HG02870 (cell line): ENCODE data around the gene VAV3.

Experiments
- ATAC-seq: cut with Tn5 transposase; IDR thresholded peaks from one replicate; pipeline ENCODE4 v1.9.1; 2021; ENCODE audit warnings: mild to moderate bottlenecking, moderate library complexity; ENCODE audit not compliant: unreplicated experiment

VAV3 gene

GRCh38 chr1:107547363-107548155 lies 417.4 kb downstream of the VAV3 start:
- ATAC-seq, result no peak

GRCh38 chr1:107546576-107546975 lies 418.4 kb downstream of the VAV3 start:
- ATAC-seq, result no peak

GRCh38 chr1:107545879-107546278 lies 419.1 kb downstream of the VAV3 start:
- ATAC-seq, result no peak

- no peak for ATAC-seq
These were observed 419.9 kb downstream of the VAV3 start for GRCh38 chr1:107545056-107545577.

- ATAC-seq, result no peak
These were observed 420.7 kb downstream of the VAV3 start for GRCh38 chr1:107544285-107544684.

GRCh38 chr1:107541412-107541811 lies 423.6 kb downstream of the VAV3 start:
- ATAC-seq, result no peak

- no peak for ATAC-seq
These were observed 426.5 kb downstream of the VAV3 start for GRCh38 chr1:107538502-107538901.

- peak; percentile 43 for ATAC-seq
These were observed 428.7 kb downstream of the VAV3 start for GRCh38 chr1:107536266-107536665.

- ATAC-seq, result peak; percentile 57
These were observed 429.9 kb downstream of the VAV3 start for GRCh38 chr1:107535091-107535490.

- ATAC-seq, result no peak
These were observed 430.3 kb downstream of the VAV3 start for GRCh38 chr1:107534632-107535031.

GRCh38 chr1:107533436-107533835 lies 431.5 kb downstream of the VAV3 start:
- ATAC-seq, result no peak

- ATAC-seq, result no peak
These were observed 432.7 kb downstream of the VAV3 start for GRCh38 chr1:107532318-107532717.

GRCh38 chr1:107531065-107531908 lies 433.7 kb downstream of the VAV3 start:
- no peak for ATAC-seq

GRCh38 chr1:107530543-107530942 lies 434.4 kb downstream of the VAV3 start:
- ATAC-seq, result no peak

GRCh38 chr1:107529511-107530149 lies 435.4 kb downstream of the VAV3 start:
- ATAC-seq, result peak; percentile 98

- ATAC-seq, result no peak
These were observed 438.3 kb downstream of the VAV3 start for GRCh38 chr1:107526524-107527198.

- no peak for ATAC-seq
These were observed 439.0 kb downstream of the VAV3 start for GRCh38 chr1:107525961-107526360.

GRCh38 chr1:107525145-107525544 lies 439.8 kb downstream of the VAV3 start:
- ATAC-seq, result no peak

GRCh38 chr1:107524301-107524700 lies 440.7 kb downstream of the VAV3 start:
- no peak for ATAC-seq

- no peak for ATAC-seq
These were observed 441.2 kb downstream of the VAV3 start for GRCh38 chr1:107523736-107524135.

- no peak for ATAC-seq
These were observed 441.9 kb downstream of the VAV3 start for GRCh38 chr1:107523061-107523460.
